HG02852 (cell line): ENCODE data around the gene CST9.

Experiments
- ATAC-seq: cut with Tn5 transposase; IDR thresholded peaks from one replicate; pipeline ENCODE4 v1.9.1; 2021; ENCODE audit warnings: mild to moderate bottlenecking, moderate library complexity; ENCODE audit not compliant: unreplicated experiment

Gene CST9, protein sequence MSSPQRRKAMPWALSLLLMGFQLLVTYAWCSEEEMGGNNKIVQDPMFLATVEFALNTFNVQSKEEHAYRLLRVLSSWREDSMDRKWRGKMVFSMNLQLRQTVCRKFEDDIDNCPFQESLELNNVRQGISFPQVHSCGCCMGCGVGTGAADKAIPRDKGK

DNA sequence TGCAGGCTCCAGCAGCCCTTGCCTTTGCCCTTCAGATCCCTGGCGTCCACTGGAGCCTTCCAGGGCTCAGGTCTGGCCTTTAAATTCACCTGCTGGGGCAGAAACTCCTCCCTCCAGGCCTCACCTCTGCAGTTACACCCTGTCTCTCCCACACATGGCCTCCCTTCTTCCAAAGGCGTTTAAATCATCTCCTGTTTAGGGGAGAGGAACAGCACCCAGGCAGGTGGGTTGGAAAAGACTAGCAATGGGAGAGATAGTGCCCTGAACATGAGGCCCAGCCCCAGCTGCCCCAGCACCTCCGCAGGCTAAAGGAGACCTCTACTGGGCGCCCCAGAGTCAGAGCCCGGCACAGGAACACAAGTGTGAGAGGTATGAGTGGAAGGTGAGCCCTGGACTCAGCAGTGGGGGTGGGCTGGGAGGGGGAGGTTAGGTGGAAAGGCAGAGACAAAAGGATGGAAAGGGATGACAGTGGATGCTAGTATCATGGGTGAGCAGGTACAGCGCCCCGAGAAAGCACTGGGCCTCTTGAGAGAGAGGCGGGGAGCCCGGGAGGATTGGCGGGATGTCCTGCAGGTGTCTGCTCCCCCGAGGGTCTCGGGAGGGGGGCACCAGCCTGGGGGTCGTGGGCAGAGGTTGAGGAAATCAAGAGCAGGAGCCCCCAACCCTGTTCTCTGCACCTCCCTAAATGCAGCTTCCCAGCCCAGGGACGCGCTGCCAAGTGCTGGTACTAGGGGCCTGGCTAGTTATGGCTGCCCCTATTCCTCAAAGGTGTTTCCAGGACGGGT lies at the start of gene CST9:
Gene CST9, minus strand, starts transcription at position 51 of the 785 bp plus-strand sequence. CDS start 53 bp downstream, outside the sequence.
- no peak for ATAC-seq

DNA sequence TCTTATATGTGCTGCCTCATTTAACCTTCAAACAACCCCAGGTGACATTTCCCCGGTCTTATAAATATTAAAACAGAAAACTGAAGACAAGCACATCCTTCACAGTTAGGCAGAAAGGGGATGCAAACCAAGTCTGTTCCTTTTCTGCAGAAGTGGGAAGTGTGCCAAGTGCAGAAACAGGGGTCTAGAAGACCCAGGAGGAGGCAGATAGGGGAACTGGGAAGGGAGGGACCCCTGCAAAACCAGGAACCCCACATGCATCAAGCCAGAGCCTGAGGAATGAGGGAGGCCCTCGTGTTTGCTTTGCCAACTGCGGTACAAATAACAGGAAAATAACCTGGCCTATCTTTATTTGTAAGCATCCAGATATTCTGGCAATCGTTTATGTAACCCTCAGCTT lies 49.0 kb upstream of the CST9 start:
- no peak for ATAC-seq

DNA sequence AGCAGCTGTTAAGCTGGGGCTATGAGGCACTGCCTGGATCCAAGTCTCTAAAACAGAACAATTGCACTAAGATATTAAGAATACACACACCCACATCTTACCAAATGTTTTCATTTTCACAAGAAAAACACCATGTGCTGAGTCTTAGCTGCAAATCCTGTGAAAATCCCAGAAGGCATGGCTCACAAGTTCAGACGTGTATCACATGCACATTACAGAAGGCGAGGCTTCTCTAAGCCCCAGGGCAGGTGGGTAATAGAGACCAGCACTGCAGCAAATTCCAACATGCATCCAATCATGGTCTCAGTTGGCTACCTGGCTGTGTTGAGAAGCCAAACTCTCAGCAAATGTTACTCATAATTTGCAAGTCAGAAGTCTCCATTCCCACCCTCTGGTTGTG lies 48.3 kb upstream of the CST9 start:
- ATAC-seq = no peak

DNA sequence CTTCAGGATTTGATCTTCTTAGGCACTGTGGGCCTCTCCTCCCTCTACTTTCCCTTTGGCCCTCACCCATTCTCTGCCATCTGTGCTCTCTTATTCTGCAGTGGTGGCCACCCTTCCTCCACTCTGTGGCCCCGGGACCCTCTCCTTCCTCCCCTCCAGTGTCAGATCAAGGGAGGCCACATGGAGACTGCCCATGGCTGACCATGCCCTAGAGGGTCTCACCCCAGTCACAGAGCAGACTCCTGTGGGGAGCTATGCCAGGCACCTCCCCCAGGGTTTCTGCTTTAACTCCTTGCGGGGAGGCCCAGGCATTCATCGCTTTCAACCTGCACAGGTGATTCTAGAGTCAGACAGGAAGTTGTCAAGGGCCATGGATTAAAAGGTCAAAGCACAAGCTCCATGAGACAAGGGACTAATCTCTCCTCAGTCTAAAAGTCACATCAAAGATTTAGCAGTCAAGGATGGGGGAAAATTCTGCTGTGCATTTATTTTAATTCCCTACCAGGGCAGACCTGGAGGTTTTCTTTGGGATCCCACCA lies 47.8 kb upstream of the CST9 start:
- no peak for ATAC-seq

DNA sequence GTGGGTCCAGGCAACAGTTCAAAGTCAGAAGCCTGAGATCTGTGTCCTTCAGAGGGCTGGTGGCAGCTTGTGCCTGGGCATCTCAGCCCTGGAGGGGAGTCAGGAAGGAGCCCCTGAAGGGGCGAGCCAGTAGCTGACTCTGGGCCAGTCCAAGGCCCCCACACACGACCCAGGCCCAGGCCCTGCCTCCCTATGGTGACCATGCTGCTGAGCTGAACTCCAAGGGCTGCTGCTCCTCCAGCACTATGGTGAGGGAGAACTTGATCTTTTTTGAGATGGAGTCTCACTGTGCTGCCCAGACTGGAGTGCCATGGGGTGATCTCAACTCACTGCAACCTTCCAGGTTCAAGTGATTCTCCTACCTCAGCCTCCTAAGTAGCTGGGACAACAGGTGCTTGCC lies 47.2 kb upstream of the CST9 start:
- ATAC-seq = no peak

DNA sequence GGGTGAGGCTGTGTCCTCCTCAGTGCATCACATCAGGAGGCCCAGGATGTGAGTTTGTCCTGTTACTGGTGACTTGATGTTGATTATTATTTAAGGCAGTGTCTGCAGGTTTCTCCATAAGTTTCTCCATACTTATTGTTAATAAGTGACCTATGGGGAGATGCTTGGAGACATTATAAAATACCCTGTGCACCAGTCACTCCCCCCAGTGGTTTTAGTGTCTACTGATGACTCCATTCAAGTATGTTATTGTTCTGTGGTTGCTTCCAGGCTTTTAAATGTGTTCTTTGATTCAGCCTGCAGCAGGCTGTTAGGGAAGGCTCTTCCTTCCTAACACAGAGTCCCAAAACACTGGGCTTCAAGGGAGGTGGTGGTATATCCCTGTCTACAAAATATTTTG lies 46.7 kb upstream of the CST9 start:
- no peak for ATAC-seq

DNA sequence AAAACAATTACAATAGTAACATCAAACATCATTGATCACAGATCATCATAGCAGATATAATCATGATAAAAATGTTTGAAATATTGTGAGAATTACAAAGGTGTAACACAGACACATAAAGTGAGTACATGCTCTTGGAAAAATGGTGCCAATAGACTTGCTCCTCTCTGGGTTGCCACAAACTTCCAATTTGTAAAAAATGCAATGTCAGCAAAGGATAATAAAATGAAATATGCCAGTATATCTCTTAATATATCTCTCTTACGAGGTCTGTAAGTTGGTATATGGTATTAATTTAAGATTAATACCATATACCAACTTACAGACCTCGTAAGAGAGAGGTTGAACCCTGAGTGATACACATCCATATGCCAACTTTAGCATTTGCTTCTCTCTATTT lies 45.4 kb upstream of the CST9 start:
- no peak for ATAC-seq

DNA sequence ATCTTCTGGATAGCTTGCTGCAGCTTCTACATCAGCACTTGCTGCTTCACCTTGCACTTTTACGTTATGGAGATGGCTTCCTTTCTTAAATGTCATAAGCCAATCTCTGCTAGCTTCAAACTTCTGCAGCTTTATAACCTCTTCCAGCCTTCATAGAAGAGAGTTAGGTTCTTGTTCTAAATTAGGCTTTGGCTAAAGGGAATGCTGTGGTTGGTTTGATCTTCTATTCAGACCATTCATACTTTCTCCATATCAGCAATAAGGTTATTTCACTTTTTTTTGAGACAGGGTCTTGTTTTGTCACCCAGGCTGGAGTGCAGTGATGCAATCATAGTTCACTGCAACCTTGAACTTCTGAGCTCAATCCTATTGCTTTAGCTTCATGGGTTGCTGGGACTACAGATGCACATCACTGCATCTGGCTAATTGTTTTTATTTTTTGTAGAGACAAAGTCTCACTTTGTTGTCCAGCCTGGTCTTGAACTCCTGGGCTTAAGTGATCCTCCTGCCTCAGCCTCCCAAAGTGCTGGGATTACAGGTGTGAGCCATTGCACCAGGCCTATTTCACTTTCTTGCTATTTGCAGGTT lies 44.2 kb upstream of the CST9 start:
- ATAC-seq = no peak

DNA sequence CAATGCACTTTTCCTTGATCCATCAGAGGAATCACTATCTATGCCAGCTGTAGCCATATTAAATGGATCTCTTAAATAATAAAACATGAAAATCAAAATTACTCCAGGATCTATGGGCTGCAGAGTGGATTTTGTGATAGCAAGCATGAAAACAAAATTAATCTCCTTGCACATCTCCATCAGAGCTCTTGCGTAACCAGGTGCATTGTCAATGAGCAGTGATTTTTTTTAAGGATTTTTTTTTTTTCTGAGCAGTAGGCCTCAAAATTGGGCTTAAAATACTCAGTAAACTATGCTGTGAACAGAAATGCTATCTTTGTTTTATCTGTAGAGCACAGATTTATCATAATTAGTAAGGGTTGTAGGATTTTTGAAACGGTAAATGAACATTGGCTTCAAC lies 43.5 kb upstream of the CST9 start:
- no peak for ATAC-seq

DNA sequence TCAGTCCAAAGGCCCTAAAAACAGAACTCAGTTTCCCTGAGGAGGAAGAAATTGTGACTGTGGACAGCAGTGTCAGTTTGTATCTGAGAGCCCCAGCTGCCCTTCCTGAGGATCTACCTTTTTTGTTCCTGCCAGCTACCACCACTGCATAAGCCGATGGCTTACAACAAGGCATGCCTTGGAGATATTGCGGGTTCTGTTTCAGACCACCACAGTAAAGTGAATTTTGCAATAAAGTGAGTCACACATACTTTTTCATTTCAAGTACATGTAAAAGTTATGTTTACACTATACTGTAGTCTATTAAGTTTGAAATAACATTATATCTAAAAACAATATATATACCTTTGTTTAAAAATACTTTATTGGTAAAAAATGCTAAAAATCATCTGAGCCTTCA lies 41.6 kb upstream of the CST9 start:
- ATAC-seq = no peak

DNA sequence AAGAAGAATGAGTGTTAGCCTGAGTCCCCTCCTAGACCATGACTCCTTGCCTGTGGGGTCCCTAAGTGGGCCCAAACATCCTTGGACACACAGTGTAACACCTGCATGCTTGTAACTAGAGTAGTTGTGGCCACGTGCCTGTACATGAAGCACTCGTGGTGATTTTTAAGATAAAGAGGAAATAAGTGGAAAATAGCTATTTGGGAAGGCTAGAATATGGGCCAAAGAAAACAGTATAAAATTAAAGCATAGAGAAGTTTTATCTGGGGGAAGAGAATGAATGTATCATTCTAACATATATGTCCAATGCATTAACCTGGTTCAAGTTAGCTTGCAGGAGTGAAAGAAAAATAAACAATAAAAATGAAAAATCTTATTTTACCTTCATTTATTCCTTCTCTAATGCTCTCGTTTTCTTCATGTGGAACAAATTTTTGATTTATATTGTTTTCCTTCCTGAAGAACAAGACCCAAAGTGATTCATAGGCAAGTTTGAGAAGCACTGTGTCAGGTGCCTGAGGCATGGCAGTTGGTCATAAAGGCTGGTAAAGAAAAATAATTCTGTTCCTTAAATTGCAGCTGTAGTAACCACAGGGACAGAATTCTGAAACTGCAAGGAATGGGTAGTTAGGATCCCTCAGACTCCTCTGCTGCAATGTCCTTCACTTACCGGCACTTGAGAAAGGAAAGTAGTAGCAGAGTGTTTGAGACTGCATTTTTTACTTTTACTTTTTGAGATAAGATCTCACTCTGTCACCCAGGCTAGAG lies 40.6 kb upstream of the CST9 start:
- ATAC-seq = no peak

DNA sequence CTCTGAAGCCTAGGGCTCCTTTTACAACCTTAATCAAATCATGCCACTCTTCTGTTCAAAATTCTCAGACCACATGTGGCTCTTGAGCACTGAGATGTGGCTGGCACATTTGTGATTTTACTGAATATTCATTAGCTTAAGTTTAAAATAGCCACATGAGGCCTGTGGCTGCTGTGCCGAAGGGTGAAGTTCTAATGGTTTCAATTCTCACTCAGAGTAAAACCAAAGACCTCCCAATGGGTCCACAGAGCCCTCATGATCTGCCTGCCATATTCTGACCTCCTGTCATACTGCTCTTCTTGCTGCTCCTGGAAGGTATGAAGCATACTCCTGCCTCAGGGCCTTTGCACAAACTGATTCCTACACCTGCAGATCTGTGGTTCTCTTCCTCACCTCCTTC lies 39.9 kb upstream of the CST9 start:
- no peak for ATAC-seq

DNA sequence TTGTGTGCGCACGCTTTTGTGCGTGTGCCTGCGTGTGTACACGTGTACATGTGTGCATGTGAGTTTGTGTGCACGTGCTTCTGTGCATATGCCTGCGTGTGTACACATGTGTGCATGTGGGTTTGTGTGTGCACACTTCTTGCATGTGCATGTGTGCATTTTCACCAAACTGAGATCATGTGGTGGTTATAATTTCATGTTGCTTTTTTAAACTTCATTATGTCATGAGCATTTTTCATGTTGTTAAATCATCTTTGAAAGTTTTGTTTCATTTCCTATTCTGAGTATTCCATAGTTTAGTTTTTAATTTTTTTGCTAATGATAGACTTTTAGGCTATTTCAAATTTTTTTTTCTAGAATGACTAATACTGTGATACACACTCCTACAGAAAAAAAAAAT lies 38.4 kb upstream of the CST9 start:
- ATAC-seq = no peak

DNA sequence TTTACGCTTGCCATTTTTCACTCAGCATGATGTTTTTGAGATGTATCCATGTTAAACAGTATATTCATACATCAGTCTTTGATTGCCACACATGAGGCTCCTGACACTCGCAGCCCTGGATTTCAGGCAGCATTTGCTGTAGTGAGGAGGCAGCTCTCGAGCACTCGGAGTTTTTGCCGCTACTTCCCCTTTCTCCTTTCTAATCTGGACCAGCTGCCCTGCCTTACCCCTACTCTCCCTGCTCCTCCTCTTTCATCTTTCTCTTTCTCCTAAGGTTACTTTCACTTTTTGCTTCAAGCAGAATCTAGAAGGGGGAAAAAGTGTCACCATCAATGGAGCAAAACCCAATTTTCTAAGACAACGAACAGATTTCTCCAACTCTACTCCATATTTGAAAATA lies 37.9 kb upstream of the CST9 start:
- ATAC-seq = no peak

DNA sequence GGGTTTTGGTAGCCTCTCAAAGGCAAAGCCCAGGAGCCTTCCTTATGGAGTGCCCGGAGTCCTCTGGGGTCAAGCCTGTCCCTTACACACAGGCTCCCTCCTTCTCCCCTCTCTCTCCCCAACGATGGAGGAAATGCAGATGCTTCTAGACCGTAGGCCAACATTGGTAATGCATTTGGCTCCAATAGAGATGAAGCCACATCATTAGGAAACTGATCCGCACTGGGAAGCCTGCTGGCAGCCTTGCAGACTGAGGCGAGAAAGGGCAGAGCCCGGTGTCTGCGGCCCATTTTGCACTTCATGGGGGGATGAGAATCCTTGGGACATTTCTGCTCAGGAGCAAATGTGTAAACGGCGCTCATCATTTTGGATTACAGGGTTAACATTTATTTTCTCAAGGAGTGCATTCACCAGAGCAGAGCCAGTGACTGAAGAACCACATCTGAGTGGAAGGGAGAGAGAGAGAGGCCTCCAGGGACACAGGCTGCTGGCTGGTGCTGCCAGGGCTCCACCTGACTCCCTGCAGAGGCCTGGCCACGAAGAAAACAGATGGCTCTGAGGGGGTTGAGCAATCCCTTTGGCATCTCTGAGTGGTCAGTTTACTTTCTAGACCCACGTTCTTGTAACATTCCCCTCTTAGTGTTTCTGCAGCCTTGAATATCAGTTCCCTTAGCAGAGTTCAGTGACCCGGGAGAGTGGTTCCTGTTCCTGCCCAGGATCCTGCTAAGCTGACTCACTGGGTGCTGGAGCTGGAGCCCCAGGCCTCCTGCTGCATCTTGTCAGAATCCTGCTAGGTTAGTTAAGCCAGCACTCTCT lies 36.4 kb upstream of the CST9 start:
- no peak for ATAC-seq

DNA sequence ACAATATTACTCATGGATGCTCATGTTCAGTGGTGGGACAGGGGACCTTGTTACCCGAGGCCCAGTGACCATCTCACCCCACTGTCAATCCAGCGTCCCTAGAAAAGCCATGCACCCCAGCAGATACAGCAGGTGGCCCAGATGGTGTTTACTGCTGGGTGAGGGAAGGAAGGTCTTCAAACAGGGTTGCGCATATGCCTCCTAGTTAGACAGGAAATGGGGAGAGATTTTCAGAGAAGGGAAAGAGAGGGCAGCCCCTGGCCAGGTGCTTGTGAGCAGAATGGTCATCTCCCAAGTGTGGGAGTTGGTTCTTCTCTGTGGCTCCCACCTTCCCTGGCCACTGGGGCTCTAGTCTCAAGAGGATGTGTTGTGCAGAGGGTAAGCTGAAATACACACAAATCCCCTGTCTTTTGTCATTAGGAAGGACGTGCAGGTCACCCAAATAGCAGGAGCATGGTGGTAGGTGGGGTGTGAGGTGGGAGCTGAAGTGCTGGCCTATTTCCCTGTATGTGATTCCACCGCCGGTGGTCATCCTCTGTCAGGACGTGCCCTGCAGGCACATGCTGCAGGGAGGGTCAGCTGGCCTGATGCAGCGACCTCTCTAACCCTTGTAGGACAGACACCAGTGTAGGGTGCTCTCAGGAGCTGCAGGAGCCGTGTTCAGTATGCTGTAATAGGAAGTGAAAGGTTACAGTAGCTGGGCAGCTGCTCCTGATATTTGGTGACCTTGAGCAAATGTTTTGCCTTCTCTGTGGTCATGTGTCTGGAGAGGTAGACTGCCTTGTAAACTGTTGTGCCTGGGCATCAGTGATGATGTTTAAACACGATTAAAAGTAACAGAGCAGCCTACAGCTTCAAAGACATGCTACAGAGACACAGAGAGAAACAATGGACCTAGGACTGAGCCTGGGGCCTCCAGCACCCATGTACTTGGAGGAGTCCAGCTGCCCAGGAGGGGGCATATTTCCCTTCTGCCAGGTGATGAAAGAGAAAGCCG lies 35.3 kb upstream of the CST9 start:
- no peak for ATAC-seq

DNA sequence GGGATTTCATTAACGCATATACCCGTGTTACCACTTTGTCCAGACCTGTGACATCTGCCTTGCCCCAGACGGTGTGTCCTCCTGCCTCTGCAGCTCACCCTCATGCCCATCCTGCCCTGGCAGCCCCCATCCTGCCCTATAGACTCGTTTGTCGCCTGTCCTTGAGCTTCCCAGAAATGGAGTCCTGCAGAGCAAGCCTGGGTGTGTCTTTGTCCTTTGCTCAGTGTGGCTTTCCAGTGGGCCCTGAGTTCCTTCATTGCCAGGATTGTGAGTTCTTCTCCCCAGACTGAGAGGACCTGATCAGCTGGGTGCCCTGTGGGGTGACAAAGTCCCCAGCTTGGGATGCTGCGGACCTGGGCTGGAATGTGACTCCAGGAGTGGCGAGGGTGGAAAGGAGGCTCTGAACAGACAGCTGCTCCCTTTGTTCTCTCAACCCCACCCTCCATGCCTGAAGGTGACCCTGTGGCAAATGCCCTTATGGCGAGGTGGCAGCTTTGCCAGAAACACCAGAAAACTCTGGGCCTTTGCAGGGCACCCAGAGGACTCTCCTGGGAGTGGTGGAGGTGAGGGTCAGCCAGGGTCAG lies 34.4 kb upstream of the CST9 start:
- ATAC-seq = no peak

DNA sequence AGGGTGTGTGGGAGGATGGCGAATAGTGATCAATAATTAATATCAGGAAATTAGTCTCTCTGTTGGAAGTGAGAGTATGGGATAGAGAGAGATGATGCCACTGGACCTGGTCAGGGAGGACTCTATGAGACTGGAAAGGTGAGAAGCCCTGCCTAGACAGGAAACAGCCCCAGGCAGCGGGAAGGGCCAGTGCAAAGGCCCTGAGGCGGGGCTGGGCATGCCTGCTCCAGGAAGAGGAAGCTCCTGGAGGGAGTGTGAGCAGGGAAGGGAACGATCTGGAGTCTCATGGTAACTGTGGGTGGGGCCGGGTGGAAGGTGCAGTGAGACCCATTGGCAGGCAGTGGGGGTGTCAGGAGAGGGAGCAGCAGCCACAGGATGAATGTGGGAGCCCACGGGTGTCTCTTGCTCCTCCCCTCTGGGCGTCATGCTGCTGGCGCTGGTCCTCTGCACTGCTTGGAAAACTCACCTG lies 33.8 kb upstream of the CST9 start:
- no peak for ATAC-seq

DNA sequence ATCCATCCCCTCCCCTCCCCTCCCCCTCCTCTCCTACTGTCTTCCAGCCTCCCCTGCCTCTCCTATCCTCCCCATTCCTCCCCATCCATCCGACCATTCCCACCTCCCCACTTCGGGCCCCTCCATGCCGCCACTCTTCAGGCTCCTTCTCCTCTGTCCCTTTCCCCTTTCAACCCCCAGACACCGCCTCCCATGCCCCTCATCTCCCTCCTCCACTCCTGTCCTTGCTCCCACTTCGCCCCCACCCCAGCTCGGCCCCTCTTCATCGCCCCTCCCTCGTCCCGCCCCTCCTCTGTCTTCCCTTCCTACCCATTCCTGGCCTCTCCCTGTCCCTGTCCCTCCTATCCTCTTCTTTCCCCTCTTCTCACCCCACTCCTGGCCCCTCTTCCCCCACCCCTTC lies 32.6 kb upstream of the CST9 start:
- no peak for ATAC-seq
